Left colon (tissue), 2 donors: Measurements from ENCODE around the gene PDE6B. TPM values are rescaled to one million over a fixed set of nuclear protein-coding genes. Genes with fewer than 3 reads are reported as not detected.

Source experiments
- ATAC-seq: fragments of 200-7000 bp; cut with Tn5 transposase; one replicate; pipeline ENCODE4 v1.9.1; 2020; ENCODE audit warnings: mild to moderate bottlenecking, moderate library complexity
- DNase-seq, 2 donors: peaks; one replicate each; pipeline ENCODE4 v3.0.0-alpha.2; 2020
- intact Hi-C, 2 donors: fragments of 100-400 bp; cut with DNase I in 1 of 2; cut with micrococcal nuclease in 1 of 2; formaldehyde crosslinking; loops; one replicate each; pipeline versions ENCODE4 v1.11.2 to v1.14.0; 2022; cut with DNase I, micrococcal nuclease
- total RNA-seq, 2 donors: library from RNA; stranded (reverse); fragmentation: NEBNext Ultra II Directional; extraction: Animal tissue kit (Norgen Biotek cat#: 25700); gene quantifications; one replicate each; pipeline ENCODE4 v1.2.1, GENCODE V29; 2021
- donor health status: DM: no; HTN: no; CAD: no.
- donor health status: DM: yes; HTN: yes; CAD: no.

The PDE6B gene
- total RNA-seq, 2 donors from 2014 or later: 1.3 to 1.4 TPM

DNA sequence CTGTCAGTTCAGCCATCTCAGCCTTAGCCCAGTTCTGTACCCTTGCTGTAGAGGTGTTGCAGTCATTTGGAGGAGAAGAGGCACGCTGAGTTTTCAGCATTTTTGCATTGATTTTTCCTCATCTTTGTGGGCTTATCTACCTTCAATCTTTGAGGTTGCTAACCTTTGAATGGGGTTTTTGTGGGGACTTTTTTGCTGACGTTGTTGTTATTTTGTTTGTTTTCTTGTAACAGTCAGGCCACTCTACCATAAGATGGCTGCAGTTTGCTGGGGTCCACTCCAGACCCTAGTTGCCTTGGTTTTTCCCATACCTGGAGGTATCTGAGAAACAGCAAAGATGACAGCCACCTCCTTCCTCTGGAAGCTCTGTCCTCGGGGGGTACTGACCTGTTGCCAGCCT, 26.4 kb upstream of the PDE6B start:
- no peak for ATAC-seq
- intact Hi-C loops: no loop called here
- no peak for DNase-seq

DNA sequence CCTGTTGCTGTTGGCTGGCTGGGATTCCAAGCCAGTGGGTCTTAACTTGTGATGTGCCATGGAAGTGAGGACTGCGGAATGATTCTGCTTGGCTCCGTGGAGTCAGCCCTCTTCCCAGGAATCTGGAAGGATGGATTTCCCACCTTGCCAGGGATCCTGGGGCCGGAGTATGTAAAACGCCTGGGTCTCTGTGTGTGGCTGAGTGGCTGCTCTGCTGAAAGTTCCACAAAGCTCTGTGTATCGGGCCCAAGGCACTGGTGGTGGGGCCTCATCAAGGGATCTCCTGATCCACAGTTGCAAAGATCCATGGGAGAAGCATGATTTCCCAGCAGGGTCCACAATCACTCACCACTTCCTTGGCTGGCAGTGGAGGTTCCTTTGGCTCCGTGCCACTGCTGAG, 25.2 kb upstream of the PDE6B start:
- no peak for DNase-seq
- no peak for ATAC-seq
- intact Hi-C loops: no loop called here

DNA sequence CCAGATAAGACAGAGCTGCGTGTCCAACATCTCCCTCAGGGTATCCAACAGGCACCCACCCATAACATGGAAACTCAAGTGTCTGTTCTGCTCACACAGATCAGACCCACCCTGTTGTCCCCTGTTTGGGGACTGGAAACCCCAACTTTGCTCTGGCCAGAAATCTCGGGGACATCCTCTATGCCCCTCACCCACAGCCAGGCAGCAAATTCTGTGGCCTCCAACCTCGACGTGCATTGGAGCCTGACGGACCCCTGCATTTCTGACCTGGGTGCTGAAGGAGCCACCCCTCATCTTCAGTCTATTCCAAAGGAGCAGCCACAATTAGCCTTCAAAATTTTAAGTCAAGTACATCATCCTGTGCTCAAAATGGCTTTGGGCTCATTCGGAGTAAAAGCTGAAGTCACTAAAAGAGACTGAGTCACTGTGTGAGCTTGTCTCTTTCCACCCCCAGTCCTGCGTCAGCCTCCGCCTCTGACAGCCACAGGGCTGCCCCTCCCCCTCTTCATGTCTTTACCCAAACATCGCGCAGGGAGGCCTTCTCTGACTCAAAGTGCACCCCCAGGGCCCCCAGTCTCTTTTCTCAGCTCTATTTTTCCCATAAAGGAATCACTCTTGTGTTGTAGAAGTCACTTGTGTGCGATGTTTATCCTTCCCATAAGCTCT, 24.4 kb upstream of the PDE6B start:
- intact Hi-C loops: no loop called here
- DNase-seq (no peak), ATAC-seq (no peak)

DNA sequence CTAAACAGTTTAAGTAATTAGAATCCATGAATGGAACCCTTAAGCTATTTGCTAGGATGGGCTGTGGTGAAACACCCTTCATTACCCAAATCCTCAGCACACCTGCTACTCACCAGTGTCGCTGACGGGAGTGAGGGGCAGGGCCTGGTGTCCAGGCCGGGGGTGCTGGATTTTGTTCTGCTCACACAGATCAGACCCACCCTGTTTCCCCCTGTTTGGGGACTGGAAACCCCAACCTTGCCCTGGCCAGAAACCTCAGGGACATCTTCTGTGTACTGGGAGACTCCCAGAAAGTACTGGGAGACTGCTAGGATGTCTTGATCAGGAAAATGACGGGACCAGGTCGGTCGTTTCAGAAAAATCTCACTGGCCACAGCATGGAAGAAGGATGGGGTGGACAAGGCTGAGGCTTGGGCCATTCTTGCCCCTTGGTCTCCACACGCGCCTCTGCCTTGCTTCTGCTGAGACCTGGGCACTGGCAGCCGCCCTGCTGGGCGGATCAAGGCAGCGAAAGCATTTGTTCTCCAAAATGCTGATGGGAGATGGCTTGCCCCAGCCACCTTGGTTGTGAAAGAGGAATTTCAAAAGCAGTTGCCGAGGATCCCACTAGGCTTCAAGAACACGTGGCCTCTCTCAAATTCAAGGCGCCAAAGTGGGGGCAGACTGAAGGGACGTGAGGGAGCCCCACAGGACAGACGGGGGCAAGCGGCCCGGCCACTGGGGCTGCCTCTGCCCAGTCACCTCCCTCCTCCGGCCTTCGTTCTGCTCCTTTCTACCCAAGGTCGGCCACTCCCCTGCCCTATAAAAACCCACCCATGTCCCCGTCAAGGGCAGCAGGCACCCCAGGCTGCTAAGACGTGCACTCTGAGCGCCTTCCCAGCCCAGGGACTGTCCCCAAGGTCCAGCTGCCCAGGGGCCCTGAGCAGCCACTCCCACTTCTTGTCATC, 23.5 kb upstream of the PDE6B start:
- DNase-seq (no peak), ATAC-seq (no peak)
- intact Hi-C loops: no loop called here

DNA sequence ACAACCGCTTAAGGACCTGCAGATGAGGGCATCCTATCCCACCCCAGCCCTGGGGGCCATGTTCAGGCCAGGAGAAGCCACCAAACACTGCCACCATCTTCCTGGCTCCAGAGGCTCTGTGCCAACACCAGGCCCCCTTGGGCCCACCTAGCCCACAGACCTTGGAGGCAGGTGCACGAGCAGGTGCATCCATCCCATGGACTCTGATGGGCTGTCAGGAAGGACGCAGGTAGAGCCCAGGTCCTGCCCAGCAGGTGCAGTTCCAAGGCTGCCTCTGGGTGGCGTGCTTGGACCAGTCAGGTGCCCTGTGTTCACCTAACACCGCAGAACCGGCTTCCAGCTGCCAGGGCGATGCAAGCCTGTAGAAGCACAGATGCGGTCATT, 22.8 kb upstream of the PDE6B start:
- ATAC-seq: peak; percentile 97
- intact Hi-C loops: no loop called here
- peak; percentile 56 to 83 for DNase-seq

DNA sequence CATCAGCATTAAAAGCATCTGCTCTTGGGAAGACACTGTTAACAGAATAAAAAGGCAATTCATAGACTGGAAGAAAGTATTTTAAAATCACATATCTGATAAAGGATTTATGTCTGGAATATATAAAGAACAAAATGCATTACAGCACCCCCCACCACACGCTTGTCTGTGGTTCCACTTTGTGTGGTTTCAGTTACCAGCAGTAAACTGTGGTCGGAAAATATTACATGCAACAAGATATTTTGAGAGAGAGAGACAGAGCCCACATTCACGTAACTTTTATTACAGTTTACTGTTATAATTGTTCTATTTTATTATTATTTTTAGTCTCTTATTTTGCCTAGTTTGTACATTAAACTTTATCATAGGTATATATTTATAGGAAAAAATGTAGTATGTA, 21.2 kb upstream of the PDE6B start:
- intact Hi-C loops: no loop called here
- DNase-seq: no peak
- ATAC-seq: no peak

DNA sequence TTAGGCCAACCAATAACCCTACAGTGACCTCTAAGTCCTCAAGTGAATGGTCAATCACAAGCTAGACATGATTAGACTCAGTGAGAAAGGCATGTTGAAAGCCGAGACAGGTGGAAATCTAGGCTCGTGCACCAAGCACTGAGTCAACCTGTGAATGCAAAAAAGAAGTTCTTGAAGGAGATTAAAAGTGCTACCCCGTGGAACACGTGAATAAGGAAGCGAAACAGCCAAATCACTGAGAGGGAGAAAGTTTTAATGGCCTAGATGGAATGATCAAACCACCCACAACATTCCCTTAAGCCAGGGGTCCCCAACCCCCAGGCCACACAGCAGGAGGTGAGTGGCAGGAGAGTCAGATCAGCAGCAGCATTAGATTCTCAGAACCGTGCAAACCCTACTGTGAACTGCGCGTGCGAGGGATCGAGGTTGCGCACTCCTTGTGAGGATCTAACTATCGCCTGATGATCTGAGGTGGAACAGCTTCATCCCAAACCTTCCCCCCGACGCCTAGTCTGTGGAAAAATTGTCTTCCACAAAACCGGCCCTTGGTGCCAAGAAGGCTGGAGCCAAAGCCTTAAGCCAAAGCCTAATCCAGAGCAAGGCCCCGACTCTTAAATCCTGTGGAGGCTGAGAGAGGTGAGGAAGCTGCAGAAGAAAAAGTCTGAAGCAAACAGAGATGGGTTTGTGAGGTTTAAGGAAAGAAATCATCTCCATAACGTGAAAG, 19.5 kb upstream of the PDE6B start:
- DNase-seq (no peak), ATAC-seq (no peak)
- intact Hi-C loops: no loop called here

DNA sequence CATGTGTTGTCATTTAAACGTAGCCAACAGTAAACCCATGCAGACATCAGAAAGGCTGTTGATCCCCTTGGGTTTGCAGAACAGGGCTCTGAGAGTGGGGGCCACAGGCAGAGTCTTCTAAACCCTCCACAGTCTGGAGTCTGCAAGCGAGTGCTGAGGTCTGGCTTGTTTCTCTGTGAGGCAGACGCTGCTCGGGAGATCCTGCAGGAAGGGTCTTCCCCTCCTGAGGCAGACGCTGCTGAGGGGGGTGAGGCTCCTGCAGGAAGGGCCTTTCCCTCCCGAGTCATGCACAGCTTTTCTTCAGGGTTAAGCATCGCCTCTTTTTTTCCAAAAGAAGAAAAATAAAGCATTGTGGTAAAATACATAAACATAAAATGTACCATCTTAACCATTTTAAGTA, 17.1 kb upstream of the PDE6B start:
- intact Hi-C loops: no loop called here
- no peak for DNase-seq
- no peak for ATAC-seq

DNA sequence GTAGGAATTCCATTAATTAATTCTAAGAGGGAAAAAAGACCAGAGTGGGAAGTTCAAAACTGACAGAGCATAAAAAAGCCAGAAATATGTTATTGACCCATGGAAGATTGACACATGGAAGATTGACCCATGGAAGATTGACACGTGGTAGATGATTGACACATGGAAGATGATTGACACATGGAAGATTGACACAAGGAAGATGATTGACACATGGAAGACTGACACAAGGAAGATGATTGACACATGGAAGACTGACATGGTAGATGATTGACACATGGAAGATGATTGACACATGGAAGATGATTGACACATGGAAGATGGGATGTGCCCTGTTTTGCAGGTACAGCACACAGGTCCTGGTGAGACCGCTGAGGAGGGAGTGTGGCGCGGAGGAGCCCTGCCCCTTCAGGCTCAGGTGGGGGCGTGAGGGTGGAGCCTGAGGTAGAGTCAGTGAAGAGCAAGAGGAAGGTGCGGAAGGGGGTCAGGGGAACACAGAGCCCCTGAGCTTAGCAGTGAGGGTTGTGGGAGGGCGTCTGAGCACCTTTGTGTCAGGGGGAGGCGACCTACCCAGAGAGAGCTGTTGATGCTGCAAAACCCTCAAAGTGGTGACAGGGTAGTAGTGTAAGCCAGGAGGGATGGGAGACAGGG, 15.8 kb upstream of the PDE6B start:
- DNase-seq (no peak), ATAC-seq (no peak)
- intact Hi-C loops: no loop called here

DNA sequence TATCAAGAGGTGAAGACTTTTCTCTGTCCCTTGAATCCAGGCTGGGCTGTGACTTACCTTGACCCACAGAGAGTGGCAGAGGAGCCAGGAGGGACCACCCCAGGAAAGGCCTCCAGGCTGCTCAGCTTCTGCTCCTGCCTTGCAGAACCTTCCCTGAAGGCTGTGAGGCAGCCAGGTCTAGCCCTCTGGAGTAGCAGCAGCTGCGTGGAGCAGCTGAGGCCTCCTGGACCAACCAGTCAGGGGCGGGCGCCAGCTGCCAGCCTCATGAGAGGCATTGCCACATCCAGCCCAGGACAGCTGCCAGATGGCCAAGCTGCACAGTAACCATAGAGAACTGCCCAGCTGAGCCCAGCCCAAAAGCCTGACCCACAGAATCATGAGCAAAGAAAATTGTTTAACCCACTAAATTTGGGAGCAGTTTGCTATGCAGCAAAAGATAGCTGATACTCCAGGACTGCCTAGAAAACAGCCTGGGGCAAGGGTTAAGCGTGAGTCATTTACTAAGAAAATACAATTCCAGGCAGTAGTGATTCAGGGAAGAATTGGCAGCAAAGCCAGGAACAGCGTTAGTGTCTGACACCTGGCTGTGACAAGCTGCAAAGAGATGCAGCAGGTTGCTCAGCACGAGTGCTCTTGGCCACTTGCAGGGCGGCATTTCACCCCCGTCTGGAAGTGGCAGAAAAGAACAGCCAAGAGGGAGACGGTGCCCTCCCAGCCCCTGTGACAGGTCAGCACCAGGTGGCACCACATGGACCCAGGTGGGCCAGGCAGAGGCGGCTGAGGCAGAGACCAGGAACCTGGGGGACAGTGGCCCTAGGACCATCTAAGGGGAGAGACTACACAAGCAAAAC, 14.7 kb upstream of the PDE6B start:
- intact Hi-C loops: no loop called here
- ATAC-seq: peak; percentile 78

DNA sequence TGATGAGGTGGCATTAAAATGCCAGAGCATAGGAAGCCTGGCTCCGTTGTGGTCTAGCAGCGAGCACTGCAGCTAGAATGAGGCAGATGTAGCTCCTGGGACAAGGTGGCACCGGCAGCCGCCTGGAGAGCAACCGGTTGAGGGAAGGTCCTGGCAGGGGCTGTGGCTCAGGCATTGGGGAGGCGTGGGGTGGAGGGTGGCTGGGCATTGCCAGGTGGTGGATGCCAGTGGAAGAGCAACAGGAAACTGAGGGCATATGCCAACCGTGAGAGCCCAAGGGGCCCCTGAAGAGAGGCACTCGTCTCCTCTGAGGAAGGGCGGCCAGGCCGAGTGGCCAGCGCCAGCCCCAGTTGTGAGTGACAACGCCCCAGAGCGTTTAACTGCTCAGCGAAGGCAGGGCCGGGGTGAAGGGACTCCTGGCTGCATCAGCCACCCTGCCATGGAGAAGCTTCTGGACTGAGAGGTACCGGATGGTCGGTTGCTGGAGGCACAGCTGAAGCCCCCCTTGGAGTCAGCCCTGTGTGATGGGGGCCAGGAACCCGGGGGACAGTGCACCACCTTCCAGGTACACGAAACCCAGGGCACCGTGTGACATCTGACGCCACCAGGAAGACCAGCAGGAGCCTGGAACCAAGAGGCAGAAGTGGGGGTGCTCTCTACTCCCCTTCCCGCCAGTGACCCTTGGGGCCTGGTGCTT, 13.2 kb upstream of the PDE6B start:
- DNase-seq (no peak), ATAC-seq (no peak)
- intact Hi-C loops: no loop called here

More for the DNA sequence above, 14.7 kb upstream of the PDE6B start:
- no peak for DNase-seq

DNA sequence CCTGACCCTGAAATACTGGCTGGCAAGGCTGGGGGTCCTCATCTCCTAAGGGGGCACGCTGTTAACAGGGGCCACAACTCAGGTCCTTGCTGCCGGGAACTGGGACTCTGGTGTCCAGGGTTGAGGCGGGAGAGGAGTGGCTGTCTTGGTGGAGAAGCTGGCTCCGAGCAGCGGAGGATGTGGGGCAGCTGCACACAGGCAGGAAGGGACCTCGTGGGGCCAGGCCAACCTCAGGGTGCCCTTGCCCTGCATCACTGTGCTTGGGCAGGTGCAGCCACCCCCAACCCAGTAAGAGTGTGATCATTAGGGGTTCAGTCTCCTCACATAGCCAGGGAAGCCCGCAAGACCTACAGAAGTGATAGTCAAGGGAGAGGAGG, 12.6 kb upstream of the PDE6B start:
- ATAC-seq (no peak), DNase-seq (no peak)
- intact Hi-C loops: no loop called here

DNA sequence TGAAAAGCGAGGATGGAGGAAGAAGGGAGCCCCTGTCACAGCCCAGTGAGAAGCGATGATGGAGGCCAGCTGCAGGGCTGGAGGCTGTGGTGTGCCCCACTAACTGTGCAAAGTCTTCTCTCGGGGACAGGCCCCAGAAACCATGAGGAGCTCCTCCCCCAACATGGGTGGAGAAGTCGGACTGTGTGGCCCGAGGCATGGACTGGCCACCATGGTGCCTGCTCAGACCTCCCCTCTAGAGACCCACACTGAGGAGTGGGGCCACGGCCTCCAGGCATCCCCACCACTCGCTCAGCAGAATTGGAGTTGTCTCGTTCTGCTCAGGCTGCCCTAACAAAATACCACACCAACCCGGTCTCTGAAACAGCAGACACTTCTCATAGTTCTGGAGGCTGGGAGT, 12.2 kb upstream of the PDE6B start:
- ATAC-seq (no peak), DNase-seq (no peak)
- intact Hi-C loops: no loop called here

DNA sequence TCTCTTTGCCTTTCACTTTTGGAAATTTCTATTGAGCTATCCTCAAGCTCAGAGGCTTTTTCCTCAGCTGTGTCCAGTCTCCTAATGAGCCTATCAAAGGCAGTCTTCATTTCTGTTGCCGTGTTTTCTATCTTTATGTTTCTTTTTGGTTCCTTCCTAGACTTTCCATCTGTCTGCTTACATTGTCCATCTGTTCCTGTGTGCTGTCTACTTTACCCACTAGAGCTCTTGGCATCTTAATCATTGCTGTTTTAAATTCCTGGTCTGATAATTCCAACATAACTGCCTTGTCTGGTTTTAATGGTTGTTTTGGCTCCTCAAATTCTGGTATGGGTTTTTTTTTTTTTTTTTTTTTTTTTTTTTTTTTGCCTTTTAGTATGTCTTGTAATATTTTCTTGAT, 9.3 kb upstream of the PDE6B start:
- ATAC-seq (no peak), DNase-seq (no peak)
- intact Hi-C loops: no loop called here

DNA sequence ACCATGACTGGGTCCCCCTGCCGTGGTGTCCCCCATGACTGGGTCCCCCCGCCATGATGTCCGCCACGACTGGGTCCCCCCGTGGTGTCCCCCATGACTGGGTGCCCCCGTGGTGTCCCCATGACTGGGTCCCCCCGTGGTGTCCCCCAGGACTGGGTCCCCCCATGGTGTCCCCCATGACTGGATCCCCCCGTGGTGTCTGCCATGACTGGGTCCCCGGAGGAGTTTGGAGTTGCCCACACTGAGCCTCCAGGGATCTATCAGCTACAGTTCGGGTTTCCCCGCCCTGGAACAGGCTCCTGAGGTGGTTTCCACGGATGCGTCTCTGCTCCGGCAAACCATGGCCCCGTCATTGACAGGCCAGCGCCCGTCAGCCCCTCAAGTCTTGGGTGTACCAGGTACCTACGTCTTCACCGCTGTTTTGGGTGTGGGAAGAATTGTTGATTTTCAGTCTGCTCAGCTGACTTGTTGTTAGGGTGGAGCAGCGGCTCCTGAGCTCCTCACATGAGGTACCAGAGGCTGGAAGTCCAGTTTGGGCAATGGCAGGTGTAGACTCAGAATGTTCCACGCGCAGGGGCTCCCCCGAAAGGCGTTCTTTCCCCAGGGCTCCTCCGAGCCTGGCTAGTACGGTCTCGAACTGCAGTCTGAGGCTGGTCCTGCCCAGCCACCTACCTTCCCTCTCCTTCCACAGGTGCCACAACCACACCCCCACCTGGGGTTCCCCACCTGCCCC, 8.3 kb upstream of the PDE6B start:
- ATAC-seq (no peak), DNase-seq (no peak)
- intact Hi-C loops: no loop called here

DNA sequence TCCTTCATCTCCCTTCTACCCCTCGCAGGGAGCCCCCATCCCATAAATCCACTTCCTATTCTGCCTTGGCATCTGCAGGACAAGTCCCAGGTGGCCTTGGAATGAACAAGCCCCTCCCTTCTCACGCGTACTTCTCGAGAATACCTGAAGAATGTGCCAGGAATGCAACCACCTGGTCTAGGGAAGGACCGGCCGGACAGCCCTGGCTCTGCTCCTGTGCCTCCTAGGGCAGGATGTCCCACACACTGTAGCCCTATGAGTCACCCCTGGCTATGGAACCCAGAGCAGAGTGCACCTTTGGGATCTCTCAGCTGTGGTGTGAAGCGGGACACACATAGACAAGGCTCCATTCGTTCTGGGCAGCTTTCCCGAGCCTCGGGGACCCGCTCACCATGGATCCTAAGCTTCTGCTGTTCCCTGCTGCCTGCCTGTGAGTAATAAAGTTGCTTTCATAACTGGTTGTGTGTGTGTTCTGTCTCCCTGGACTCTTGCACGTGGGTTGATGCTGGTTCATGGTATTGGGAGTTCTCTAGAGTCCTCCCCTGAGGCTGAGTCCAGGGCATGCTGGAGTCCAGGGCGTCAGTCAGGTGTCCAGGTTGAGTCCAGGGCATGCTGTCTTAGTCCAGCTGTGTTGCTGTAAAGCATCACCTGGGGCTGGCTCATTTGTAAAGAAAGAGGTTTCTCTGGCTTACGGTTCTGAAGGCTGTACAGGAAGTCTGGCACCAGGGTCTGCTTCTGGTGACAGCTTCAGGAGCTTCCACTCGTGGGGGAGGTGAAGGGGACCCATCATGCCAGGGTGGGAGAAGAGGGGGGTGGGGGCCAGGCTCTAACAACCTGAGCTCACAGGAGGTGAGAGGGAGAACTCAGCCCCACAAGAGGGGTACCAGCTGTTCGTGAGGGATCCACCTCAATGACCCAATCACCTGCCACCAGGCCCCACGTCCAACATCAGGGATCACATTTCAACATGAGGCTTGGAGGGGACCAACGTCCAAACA, 7.4 kb upstream of the PDE6B start:
- intact Hi-C loops: no loop called here
- no peak for ATAC-seq
- no peak for DNase-seq
